Subcutaneous adipose tissue (tissue), 4 donors: ENCODE data around the gene DVL3. TPM values are rescaled to one million over a fixed set of nuclear protein-coding genes. Genes with fewer than 3 reads are reported as not detected.

Experiments used
- CTCF ChIP-seq: fragments of 450-650 bp; IDR thresholded peaks from one replicate; pipeline ENCODE4 v1.5.1; 2016; ENCODE audit warnings: low read depth, mild to moderate bottlenecking, control low read depth, antibody characterized with exemption, moderate library complexity
- total RNA-seq, 4 donors: library from RNA; depleted of rRNA; stranded (reverse); fragments of >200 nt; gene quantifications; one replicate each; pipeline ENCODE4 v1.1.0, GENCODE V29; 2016

Gene DVL3
- total RNA-seq, 4 donors from 2014 or later = 18.9 to 57.3 (median 32.6) TPM

- TF ChIP-seq CTCF = no peak
Measured at GRCh38 chr3:184174646-184175492, 19.7 kb downstream of the DVL3 start, which contains the start of gene AP2M1. Gene AP2M1 (plus strand): TSS chr3:184174855. CDS start chr3:184176994, 2,139 bp downstream.

- TF ChIP-seq CTCF = no peak
Measured at GRCh38 chr3:184175506-184175905, 20.3 kb downstream of the DVL3 start.

- TF ChIP-seq CTCF = no peak
Measured at GRCh38 chr3:184175981-184176376, 20.8 kb downstream of the DVL3 start.

GRCh38 chr3:184176377-184177330 lies 21.5 kb downstream of the DVL3 start:
- TF ChIP-seq CTCF = no peak

GRCh38 chr3:184177331-184177731 lies 22.2 kb downstream of the DVL3 start:
- no peak for TF ChIP-seq CTCF

- no peak for TF ChIP-seq CTCF
Measured at GRCh38 chr3:184177767-184178306, 22.7 kb downstream of the DVL3 start.
